SU-DHL-6 (cell line): ENCODE results near the gene ZNF664.

Experiments used
- CTCF ChIP-seq: fragments of 200-600 bp; sonication (generic); IDR thresholded peaks from one replicate; pipeline ENCODE4 v1.5.1; 2017; ENCODE audit warnings: antibody characterized with exemption, mild to moderate bottlenecking, low read length, moderate library complexity; ENCODE audit not compliant: insufficient read depth, poor library complexity, severe bottlenecking
- EZH2phosphoT487 ChIP-seq: fragments of 200-600 bp; sonication (generic), shearing (Covaris generic); conservative IDR thresholded peaks from 2 replicates; pipeline ENCODE4 v1.6.1; 2018; ENCODE audit warnings: mild to moderate bottlenecking, antibody characterized with exemption, low read length, moderate library complexity, mixed read lengths

- TF ChIP-seq CTCF (no peak), EZH2phosphoT487 (no peak)
Observed at GRCh38 chr12:124008595-124008994, 35.6 kb downstream of the ZNF664 start.
